ENCODE data around the gene ATP2B3.

GRCh38 chrX:153626863-153627674, 109.6 kb downstream of the ATP2B3 start:
- TF ChIP-seq CTCF (IDR thresholded peaks at IDR 0.05) (no peak), POLR2A (IDR thresholded peaks at IDR 0.05) (no peak)
